ENCODE data around the gene PIGV. TPM values are rescaled to one million over a fixed set of nuclear protein-coding genes. Genes with fewer than 3 reads are reported as not detected.
"Not testable (repeated sequence)": the region's sequence is repeated elsewhere in the genome, so short reads cannot be mapped to it uniquely, and the experiment has no call there.

PIGV gene
- polyA plus RNA-seq, 4 donors, result 13.1 to 18.3 (median 16.8) TPM

- DNase-seq (ENCODE audit: low read depth in 4 of 4, low spot score in 3 of 4), result no peak
These were observed 41.6 kb downstream of the PIGV start for GRCh38 chr1:26829184-26829911.

DNA sequence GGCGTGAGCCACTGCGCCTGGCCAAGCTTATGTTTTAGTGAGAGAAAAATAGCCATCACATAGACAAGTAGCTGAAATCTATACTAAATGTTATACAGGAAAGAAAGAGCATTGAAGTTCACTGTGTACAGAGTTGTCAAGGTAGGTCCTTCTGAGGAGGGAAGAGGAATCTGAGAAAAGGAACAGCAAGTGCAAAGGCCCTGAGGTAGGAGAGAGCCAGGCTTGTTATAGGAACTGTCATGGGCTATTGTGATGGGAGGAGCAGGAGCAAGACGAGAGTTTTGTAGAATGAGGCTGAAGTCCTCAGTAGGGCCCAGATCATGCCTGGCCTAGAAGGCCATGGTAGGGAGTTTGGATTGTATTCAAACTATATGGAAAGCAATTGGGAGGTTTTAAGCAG lies 43.3 kb downstream of the PIGV start:
- no peak for DNase-seq (ENCODE audit: low read depth in 4 of 4, low spot score in 3 of 4)

GRCh38 chr1:26831546-26832248 lies 43.9 kb downstream of the PIGV start:
- no peak for DNase-seq (ENCODE audit: low read depth in 4 of 4, low spot score in 3 of 4)

GRCh38 chr1:26832249-26832960 lies 44.7 kb downstream of the PIGV start:
- no peak for DNase-seq (ENCODE audit: low read depth in 4 of 4, low spot score in 3 of 4)

GRCh38 chr1:26833432-26834405 lies 46.0 kb downstream of the PIGV start:
- DNase-seq (ENCODE audit: low read depth in 4 of 4, low spot score in 3 of 4), result no peak

DNA sequence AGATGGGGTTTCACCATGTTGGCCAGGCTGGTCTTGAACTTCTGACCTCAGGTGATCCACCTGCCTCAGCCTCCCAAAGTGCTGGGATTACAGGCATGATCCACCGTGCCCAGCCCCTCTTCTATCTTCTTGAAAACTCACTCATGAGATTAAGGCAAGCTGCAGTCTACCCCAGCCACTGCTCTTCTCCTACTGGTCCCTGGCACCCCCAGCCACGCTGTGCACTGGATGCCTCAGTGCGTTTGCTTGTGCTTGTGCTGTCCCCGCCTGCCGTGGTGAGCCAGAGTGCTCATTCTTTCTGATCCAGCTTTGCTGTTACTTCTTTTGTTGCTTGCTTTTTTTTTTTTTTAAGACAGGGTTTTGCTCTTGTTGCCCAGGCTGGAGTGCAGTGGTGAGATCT lies 49.9 kb downstream of the PIGV start:
- not testable (repeated sequence) for DNase-seq (ENCODE audit: low read depth in 4 of 4, low spot score in 3 of 4)

DNA sequence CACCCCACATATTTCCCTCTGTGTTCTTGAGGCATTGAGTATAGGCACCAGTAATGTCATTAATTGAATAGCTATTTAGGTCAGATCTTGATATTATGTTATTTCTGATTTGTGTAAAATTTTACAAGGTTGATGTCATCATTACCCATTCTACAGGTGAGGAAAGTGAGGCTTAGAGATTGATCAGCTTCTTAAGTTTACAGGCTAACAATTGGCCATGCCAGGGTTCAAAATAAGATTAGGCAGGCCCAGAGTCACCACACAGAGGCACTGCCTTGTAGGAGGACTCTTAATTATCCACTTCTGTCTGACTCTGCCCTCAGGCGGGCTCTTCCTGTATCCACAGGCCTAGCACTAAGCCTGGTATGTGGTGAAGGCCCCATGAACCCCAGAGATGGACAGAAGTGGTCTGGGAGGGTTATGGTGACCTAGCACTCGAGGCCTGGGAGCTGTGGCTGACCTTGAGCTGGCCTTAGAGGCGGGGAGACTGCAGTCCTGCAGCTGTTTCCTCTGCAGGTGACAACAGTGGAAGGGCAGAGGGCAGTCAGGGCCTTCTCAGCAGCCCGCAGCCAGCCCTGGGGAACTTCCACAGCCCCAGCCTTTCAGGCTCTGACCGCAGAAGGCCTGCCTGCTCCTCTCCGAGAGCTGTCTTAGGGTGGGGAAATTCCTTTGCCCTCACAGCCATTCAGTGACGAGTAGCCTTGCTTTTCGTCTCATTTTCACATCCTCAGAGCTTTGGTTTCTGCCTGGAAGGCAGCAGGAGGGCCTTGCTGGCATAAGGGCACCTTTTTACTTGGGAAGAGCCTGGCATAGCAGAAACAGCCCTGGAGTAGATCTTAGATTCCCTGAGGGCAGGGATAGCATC lies 51.0 kb downstream of the PIGV start:
- no peak for DNase-seq (ENCODE audit: low read depth in 4 of 4, low spot score in 3 of 4)

GRCh38 chr1:26839339-26839722 lies 51.6 kb downstream of the PIGV start:
- DNase-seq (ENCODE audit: low read depth in 4 of 4, low spot score in 3 of 4), result no peak

DNA sequence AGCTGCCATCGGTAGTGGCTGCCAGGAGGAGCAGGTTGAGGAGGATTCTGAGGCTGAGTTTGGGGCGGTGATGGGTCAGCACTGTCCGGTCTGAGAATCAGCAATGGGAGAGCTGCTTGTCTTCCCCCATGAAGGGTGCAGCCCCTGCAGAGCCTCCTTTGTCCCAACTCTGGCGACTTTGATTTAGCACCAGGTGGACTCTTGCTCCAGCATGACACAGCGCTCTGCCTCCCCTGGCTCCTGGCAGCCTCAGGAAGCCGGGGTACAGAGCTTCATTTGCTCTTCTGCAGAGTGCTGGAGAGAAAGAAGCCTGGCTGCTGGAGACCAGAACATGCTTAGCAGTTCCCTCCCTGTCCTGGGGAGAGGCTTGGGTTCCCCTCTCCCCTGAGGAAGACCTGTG lies 52.0 kb downstream of the PIGV start:
- no peak for DNase-seq (ENCODE audit: low read depth in 4 of 4, low spot score in 3 of 4)

GRCh38 chr1:26844424-26845196 lies 56.9 kb downstream of the PIGV start:
- DNase-seq (ENCODE audit: low read depth in 4 of 4, low spot score in 3 of 4), result no peak

DNA sequence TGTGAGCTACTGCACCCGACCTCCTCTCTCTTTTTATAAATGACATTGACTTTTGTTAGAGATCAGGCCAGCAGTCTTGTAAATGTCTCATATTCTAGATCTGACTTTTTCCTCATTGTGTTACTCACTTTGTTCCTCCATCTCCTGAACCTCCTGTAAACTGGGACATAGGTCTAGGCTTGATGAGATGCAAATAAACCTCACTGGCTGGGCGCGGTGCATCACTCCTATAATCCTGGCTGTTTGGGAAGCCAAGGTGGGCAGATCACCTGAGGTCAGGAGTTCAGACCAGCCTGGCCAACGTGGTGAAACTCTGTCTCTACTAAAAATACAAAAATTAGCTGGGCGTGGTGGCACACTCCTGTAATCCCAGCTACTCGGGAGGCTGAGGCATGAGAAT lies 60.1 kb downstream of the PIGV start:
- not testable (repeated sequence) for DNase-seq (ENCODE audit: low read depth in 4 of 4, low spot score in 3 of 4)

Other genes starting within 250 kb of the PIGV start
- gene ARID1A, start 91.9 kb upstream of the PIGV start, polyA plus RNA-seq (ENCODE audit: insufficient read length in 4 of 4), result 100 to 1,000 TPM in 1 of 4 donors, 10 to 100 TPM in 3; 79.3 to 103 (median 91.0) TPM
- 10 to 100 TPM; 19.4 to 23.3 (median 21.7) TPM for gene ZDHHC18, start 38.7 kb downstream of the PIGV start, polyA plus RNA-seq (ENCODE audit: insufficient read length in 4 of 4)
- gene SFN, start 75.2 kb downstream of the PIGV start, polyA plus RNA-seq (ENCODE audit: insufficient read length in 4 of 4), result under 1 TPM; 0.49 to 1.00 (median 0.70) TPM
- 10 to 100 TPM; 20.1 to 34.5 (median 30.1) TPM for gene GPN2, start 102.3 kb downstream of the PIGV start, polyA plus RNA-seq (ENCODE audit: insufficient read length in 4 of 4)
- 10 to 100 TPM; 11.4 to 17.6 (median 12.9) TPM for gene GPATCH3, start 112.5 kb downstream of the PIGV start, polyA plus RNA-seq (ENCODE audit: insufficient read length in 4 of 4)
- gene NR0B2, start 126.0 kb downstream of the PIGV start, polyA plus RNA-seq (ENCODE audit: insufficient read length in 4 of 4), result 1 to 10 TPM in 2 of 4 donors, under 1 TPM in 2; 0.27 to 1.5 (median 1.1) TPM
- 10 to 100 TPM; 57.2 to 99.1 (median 89.5) TPM for gene NUDC, start 133.8 kb downstream of the PIGV start, polyA plus RNA-seq (ENCODE audit: insufficient read length in 4 of 4)
- gene KDF1, start 172.5 kb downstream of the PIGV start, polyA plus RNA-seq (ENCODE audit: insufficient read length in 4 of 4), result 10 to 100 TPM in 1 of 4 donors, 1 to 10 TPM in 2, under 1 TPM in 1; 0.20 to 11.0 (median 8.7) TPM
- gene TRNP1, start 205.7 kb downstream of the PIGV start, polyA plus RNA-seq (ENCODE audit: insufficient read length in 4 of 4), result 1 to 10 TPM; 4.6 to 7.6 (median 6.6) TPM
- 1 to 10 TPM in 2 of 4 donors, under 1 TPM in 2; 0.72 to 1.6 (median 0.93) TPM for gene TENT5B, start 224.9 kb downstream of the PIGV start, polyA plus RNA-seq (ENCODE audit: insufficient read length in 4 of 4)

All from left renal pelvis (tissue), 4 donors.